Activated gamma-delta T cell treated with Interleukin-2 at 50 U/mL for 16 hours (primary cell): ENCODE data around the gene AUTS2.

ENCODE experiments used
- DNase-seq: peaks from one replicate; pipeline ENCODE4 v3.0.0-alpha.2; 2020

Gene AUTS2

GRCh38 chr7:70596598-70596913, 998.3 kb downstream of the AUTS2 start:
- DNase-seq: no peak

- DNase-seq: no peak
These were observed 998.8 kb downstream of the AUTS2 start for GRCh38 chr7:70597066-70597465.

GRCh38 chr7:70598976-70599375, 1000.7 kb downstream of the AUTS2 start:
- DNase-seq: no peak

GRCh38 chr7:70599446-70600190, 1001.3 kb downstream of the AUTS2 start:
- no peak for DNase-seq

GRCh38 chr7:70600993-70601392, 1002.7 kb downstream of the AUTS2 start:
- DNase-seq: no peak

- DNase-seq: no peak
These were observed 1003.8 kb downstream of the AUTS2 start for GRCh38 chr7:70602117-70602516.

- DNase-seq: no peak
These were observed 1009.0 kb downstream of the AUTS2 start for GRCh38 chr7:70607281-70607680.

- DNase-seq: no peak
These were observed 1009.5 kb downstream of the AUTS2 start for GRCh38 chr7:70607759-70608158.

GRCh38 chr7:70608229-70608628, 1010.0 kb downstream of the AUTS2 start:
- no peak for DNase-seq

- no peak for DNase-seq
These were observed 1014.5 kb downstream of the AUTS2 start for GRCh38 chr7:70612811-70613210.

- DNase-seq: no peak
These were observed 1016.2 kb downstream of the AUTS2 start for GRCh38 chr7:70614237-70615045.

GRCh38 chr7:70615066-70615606, 1016.9 kb downstream of the AUTS2 start:
- DNase-seq: no peak

- DNase-seq: no peak
These were observed 1017.9 kb downstream of the AUTS2 start for GRCh38 chr7:70616211-70616610.

GRCh38 chr7:70616821-70617220, 1018.5 kb downstream of the AUTS2 start:
- DNase-seq: no peak

GRCh38 chr7:70618020-70618551, 1019.8 kb downstream of the AUTS2 start:
- no peak for DNase-seq

- no peak for DNase-seq
These were observed 1020.9 kb downstream of the AUTS2 start for GRCh38 chr7:70619130-70619529.

- no peak for DNase-seq
These were observed 1021.4 kb downstream of the AUTS2 start for GRCh38 chr7:70619659-70620058.

- no peak for DNase-seq
These were observed 1022.2 kb downstream of the AUTS2 start for GRCh38 chr7:70620333-70621055.

GRCh38 chr7:70621954-70622600, 1023.8 kb downstream of the AUTS2 start:
- DNase-seq: no peak

- DNase-seq: no peak
These were observed 1024.7 kb downstream of the AUTS2 start for GRCh38 chr7:70622936-70623335.

- no peak for DNase-seq
These were observed 1026.3 kb downstream of the AUTS2 start for GRCh38 chr7:70624500-70625103.

GRCh38 chr7:70627461-70627860, 1029.2 kb downstream of the AUTS2 start:
- no peak for DNase-seq
